ENCODE data around the gene MAN1A1. TPM values are rescaled to one million over a fixed set of nuclear protein-coding genes. Genes with fewer than 3 reads are reported as not detected.

MAN1A1 gene
- total and polyA plus RNA-seq, 2 experiments from 2014 or later, result 2.0 to 8.7 TPM

DNA sequence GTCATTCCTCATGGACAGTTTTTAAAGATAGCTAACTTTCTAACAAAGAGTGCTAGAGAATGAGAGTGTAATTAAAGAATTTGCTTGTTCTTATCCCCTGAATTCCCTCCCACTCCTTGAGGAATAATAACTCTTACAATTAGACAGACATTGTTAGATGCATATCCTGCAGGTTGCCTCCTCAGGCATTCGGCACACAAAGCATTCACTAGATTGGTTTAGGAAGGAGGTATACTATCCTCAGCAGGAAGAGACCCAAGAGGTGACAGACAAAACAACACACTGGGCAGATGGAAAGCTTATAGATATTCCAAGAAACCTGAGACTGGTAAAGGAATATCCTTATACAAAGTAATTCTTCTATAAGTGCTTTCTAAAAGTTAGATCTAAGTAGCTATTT, 162.0 kb downstream of the MAN1A1 start (continued):
- no peak for TF ChIP-seq CTCF (conservative IDR thresholded peaks at IDR 0.05; ENCODE audit: low read depth in 2 of 2)

DNA sequence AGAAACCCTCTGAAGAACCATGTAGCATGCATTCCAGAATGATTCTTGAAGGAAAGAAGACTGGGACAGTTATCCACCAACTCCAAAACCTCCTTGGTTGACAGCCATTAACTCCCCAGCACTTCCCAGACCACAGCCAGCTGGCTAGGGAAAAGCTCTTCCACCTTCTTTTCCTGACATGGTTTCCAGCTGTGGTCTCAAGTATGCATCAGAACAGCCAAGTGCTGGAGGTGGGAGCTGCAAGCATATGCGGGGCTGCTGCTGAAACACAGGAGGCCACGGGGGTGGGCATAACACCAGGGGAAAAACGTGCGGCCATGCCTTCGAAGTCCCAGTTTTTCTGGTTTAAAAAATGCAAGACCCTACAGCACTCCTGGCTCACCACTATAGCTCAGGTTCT, 163.1 kb downstream of the MAN1A1 start:
- H3K4me1 ChIP-seq (ENCODE audit: insufficient read depth), result no peaks in the 10 kb centered on the region; the same call in 1 of the 2 replicates
- DNase-seq (ENCODE audit: low spot score) (no peak), ATAC-seq (peak; percentile 33; the same call in 2 of the 3 replicates)
- Mint-ChIP-seq H3K27me3 (ENCODE audit: insufficient read depth, low read depth, poor library complexity) (no peaks in the 10 kb centered on the region), H3K4me1 (peaks cover 21% of the 10 kb centered on the region), H3K36me3 (ENCODE audit: low read depth) (peaks cover 3% of the 10 kb centered on the region; the same call in 2 of the 3 replicates), H3K4me3 (no peak overlapping the region), H3K9me3 (peaks cover 2% of the 10 kb centered on the region; the same call in 1 of the 3 replicates), H3K27ac (no peak overlapping the region)
- H3K79me2 ChIP-seq (replicated peaks; ENCODE audit: insufficient read depth), result no peaks in the 10 kb centered on the region
- TF ChIP-seq STAT1 (IDR thresholded peaks at IDR 0.05; ENCODE audit: unreplicated experiment), result no peak
- TF ChIP-seq ZNF462 (CRISPR knock-in tag; IDR thresholded peaks at IDR 0.05), result no peak
- no peak for TF ChIP-seq ZNF114 (CRISPR knock-in tag; IDR thresholded peaks at IDR 0.05)
- no peak for TF ChIP-seq ZNF331 (CRISPR knock-in tag; IDR thresholded peaks at IDR 0.05; ENCODE audit: low read depth)
- H3K4me3 ChIP-seq, result no peak overlapping the region
- H3K4me2 ChIP-seq, result no peak overlapping the region
- H3K9me2 ChIP-seq (ENCODE audit: insufficient read depth), result no peaks in the 10 kb centered on the region
- no peak overlapping the region for H2AFZ ChIP-seq
- no peaks in the 10 kb centered on the region for H4K20me1 ChIP-seq (replicated peaks; ENCODE audit: insufficient read depth)
- no peaks in the 10 kb centered on the region for H3K36me3 ChIP-seq (ENCODE audit: insufficient read depth)
- no peaks in the 10 kb centered on the region for H3K27me3 ChIP-seq (ENCODE audit: insufficient read depth)
- H3K27ac ChIP-seq (ENCODE audit: low read depth), result no peak overlapping the region
- no peaks in the 10 kb centered on the region for H3F3A ChIP-seq (replicated peaks; ENCODE audit: low read depth)
